ENCODE data around the gene SERPINB1.
A peak's percentile ranks its signal among the peaks of the same experiment; 100 is the strongest.

The SERPINB1 gene

GRCh38 chr6:2795956-2796355, 45.7 kb downstream of the SERPINB1 start:
- no peaks in the 10 kb centered on the region for H3K9me3 Mint-ChIP-seq
- no peak for DNase-seq
- H3K27ac Mint-ChIP-seq = no peak overlapping the region
- H3K4me3 Mint-ChIP-seq = no peak overlapping the region
- H3K36me3 Mint-ChIP-seq = peaks cover 4% of the 10 kb centered on the region
- H3K27me3 Mint-ChIP-seq = no peaks in the 10 kb centered on the region
- CTCF ChIA-PET = interaction anchor here (0.6 to 1.6 kb wide), 4 partner anchors 12 to 136 kb away, joined by 3 to 4 read pairs (median 4); partner anchors contain the start of gene SERPINB1
- peaks cover 43% of the 10 kb centered on the region for H3K4me1 Mint-ChIP-seq

DNA sequence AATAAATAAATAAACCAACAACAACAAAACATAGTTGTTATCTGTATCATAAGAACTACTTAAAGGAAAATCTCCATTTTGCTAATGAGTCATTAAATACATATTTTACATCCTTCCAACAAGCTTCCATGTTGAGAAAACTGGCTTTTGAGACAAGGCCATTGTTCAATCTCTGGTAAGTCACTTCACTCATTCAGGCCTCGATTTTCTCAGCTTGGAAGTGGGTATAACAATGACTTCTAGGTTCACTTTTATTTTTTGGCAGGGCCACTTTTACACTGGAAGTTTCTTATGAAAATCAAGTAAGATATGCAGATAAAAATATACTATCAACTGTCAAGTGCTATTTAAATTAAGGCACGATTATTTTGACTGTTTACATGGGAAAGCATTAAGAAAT, 46.5 kb downstream of the SERPINB1 start:
- peaks cover 41% of the 10 kb centered on the region for H3K4me1 Mint-ChIP-seq
- H3K36me3 Mint-ChIP-seq = peaks cover 4% of the 10 kb centered on the region
- H3K4me3 Mint-ChIP-seq = no peak overlapping the region
- H3K27me3 Mint-ChIP-seq = no peaks in the 10 kb centered on the region
- H3K27ac Mint-ChIP-seq = no peak overlapping the region
- H3K9me3 Mint-ChIP-seq = no peaks in the 10 kb centered on the region
- CTCF ChIA-PET = interaction anchor here (0.7 to 1.1 kb wide), 5 partner anchors 11 to 62 kb away, joined by 3 read pairs; partner anchors contain the start of gene SERPINB1
- no peak for DNase-seq

- Mint-ChIP-seq H3K27me3 (no peaks in the 10 kb centered on the region), H3K4me1 (peaks cover 37% of the 10 kb centered on the region), H3K27ac (peak overlapping the region; percentile 85), H3K36me3 (peaks cover 4% of the 10 kb centered on the region), H3K9me3 (no peaks in the 10 kb centered on the region), H3K4me3 (no peak overlapping the region)
- CTCF ChIA-PET = interaction anchor here (0.7 to 2.2 kb wide), 8 partner anchors 11 to 195 kb away, joined by 3 to 19 read pairs (median 4); partner anchors contain the start of gene SERPINB1
- DNase-seq = no peak
Measured at GRCh38 chr6:2794171-2794730, 47.4 kb downstream of the SERPINB1 start.

- Mint-ChIP-seq H3K4me3 (peak overlapping the region; percentile 7), H3K27ac (peak overlapping the region; percentile 85), H3K36me3 (peaks cover 4% of the 10 kb centered on the region), H3K9me3 (no peaks in the 10 kb centered on the region), H3K27me3 (no peaks in the 10 kb centered on the region), H3K4me1 (peaks cover 37% of the 10 kb centered on the region)
- DNase-seq = peak; percentile 41
- CTCF ChIA-PET = interaction anchor here (0.7 to 2.2 kb wide), 8 partner anchors 10 to 196 kb away, joined by 3 to 19 read pairs (median 4); partner anchors contain the start of gene SERPINB1
Measured at GRCh38 chr6:2793534-2794151, 48.0 kb downstream of the SERPINB1 start.

DNA sequence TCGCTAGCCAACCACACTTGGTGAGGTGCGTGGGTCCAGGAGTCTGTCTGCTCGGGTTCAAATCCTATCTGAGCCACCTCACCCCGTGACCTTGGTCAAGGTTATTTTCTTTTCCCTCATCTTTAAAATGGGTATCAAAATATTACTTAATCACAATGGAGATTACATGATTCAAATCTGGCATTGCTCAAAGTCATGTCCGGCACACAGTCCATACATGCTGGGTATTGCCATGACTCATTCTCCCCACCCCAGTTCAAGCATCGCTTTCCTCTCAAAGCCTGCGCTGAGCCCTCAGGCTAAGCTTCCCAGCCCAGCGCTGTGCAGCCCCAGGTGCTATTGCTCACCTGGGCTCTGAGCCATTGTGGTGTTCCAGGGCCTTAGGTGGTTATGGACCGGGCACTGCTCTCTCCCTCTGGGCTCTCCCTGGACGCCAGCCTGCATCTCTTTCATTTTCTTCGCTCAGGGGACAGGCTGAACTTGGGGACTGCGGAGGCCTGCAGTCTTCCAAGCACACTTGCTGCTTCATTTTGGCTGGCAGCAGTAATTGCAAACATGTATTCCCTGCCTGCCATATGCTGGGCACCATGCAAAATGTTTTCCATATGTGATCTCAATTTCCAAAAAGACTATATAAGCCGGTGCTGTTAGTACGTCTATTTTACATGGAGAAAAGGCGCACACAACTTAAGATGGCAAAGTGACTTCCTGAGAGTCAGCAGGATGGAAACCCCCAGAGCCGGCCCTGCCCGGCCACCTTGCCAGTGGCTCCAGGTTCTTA, 49.1 kb downstream of the SERPINB1 start:
- Mint-ChIP-seq H3K36me3 (peaks cover 9% of the 10 kb centered on the region), H3K4me1 (peaks cover 32% of the 10 kb centered on the region), H3K9me3 (no peaks in the 10 kb centered on the region), H3K4me3 (no peak overlapping the region), H3K27ac (peak overlapping the region; percentile 64), H3K27me3 (no peaks in the 10 kb centered on the region)
- DNase-seq = no peak
- CTCF ChIA-PET = interaction anchor here (1.0 to 3.0 kb wide), 20 partner anchors 7 to 205 kb away, joined by 3 to 65 read pairs (median 8); partner anchors contain the start of gene SERPINB1

- Mint-ChIP-seq H3K9me3 (no peaks in the 10 kb centered on the region), H3K36me3 (peaks cover 13% of the 10 kb centered on the region), H3K27me3 (no peaks in the 10 kb centered on the region), H3K4me1 (peaks cover 32% of the 10 kb centered on the region), H3K27ac (no peak overlapping the region), H3K4me3 (no peak overlapping the region)
- CTCF ChIA-PET = interaction anchor here (0.6 to 3.0 kb wide), 43 partner anchors 8 to 266 kb away, joined by 3 to 65 read pairs (median 5); partner anchors contain the start of gene SERPINB1
- no peak for DNase-seq
Measured at GRCh38 chr6:2791450-2791974, 50.2 kb downstream of the SERPINB1 start.

- peaks cover 32% of the 10 kb centered on the region for H3K4me1 Mint-ChIP-seq
- H3K9me3 Mint-ChIP-seq = no peaks in the 10 kb centered on the region
- CTCF ChIA-PET = interaction anchor here (0.5 to 3.0 kb wide), 44 partner anchors 8 to 267 kb away, joined by 3 to 65 read pairs (median 5); partner anchors contain the start of gene SERPINB1
- no peak overlapping the region for H3K4me3 Mint-ChIP-seq
- no peak overlapping the region for H3K27ac Mint-ChIP-seq
- no peaks in the 10 kb centered on the region for H3K27me3 Mint-ChIP-seq
- H3K36me3 Mint-ChIP-seq = peaks cover 18% of the 10 kb centered on the region
- peak; percentile 76 for DNase-seq
Measured at GRCh38 chr6:2790588-2791449, 50.8 kb downstream of the SERPINB1 start.

DNA sequence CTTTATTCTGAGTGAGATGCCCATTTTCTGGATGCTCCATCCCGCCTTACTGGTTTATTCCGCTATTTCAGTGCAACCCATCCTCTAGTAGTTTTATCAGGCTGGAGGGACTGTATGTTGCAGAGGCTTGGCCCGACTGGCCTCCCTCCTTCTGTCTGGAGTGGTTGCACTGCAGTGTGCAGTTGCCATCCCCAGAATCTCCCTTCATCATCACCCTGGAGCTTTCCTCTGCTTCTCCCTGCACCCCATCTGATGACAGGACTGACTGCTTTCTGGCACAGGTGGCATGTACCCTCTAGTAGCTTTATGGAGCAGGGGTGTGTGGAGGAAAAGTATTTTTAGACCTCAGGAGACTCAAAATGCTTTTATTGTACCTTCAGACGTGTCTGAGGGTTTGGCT, 55.4 kb downstream of the SERPINB1 start:
- Mint-ChIP-seq H3K4me1 (peaks cover 10% of the 10 kb centered on the region), H3K27me3 (no peaks in the 10 kb centered on the region), H3K9me3 (no peaks in the 10 kb centered on the region), H3K4me3 (no peak overlapping the region), H3K36me3 (peaks cover 28% of the 10 kb centered on the region), H3K27ac (no peak overlapping the region)
- DNase-seq = no peak
- CTCF ChIA-PET = no interaction called here

- no peak for DNase-seq
- Mint-ChIP-seq H3K36me3 (peaks cover 37% of the 10 kb centered on the region), H3K27ac (no peak overlapping the region), H3K9me3 (no peaks in the 10 kb centered on the region), H3K4me1 (peaks cover 8% of the 10 kb centered on the region), H3K27me3 (no peaks in the 10 kb centered on the region), H3K4me3 (no peak overlapping the region)
- CTCF ChIA-PET = interaction anchor here (2.8 kb wide), 1 partner anchor 18 kb away, joined by 20 read pairs; the partner anchor contains the start of gene WRNIP1
Measured at GRCh38 chr6:2784930-2785329, 56.7 kb downstream of the SERPINB1 start.

- DNase-seq = no peak
- H3K27ac Mint-ChIP-seq = no peak overlapping the region
- no peaks in the 10 kb centered on the region for H3K9me3 Mint-ChIP-seq
- H3K27me3 Mint-ChIP-seq = no peaks in the 10 kb centered on the region
- peaks cover 8% of the 10 kb centered on the region for H3K4me1 Mint-ChIP-seq
- H3K4me3 Mint-ChIP-seq = no peak overlapping the region
- CTCF ChIA-PET = interaction anchor here (0.6 to 2.8 kb wide), 5 partner anchors 10 to 63 kb away, joined by 3 to 20 read pairs (median 3); partner anchors contain the start of genes SERPINB1 and WRNIP1
- peaks cover 43% of the 10 kb centered on the region for H3K36me3 Mint-ChIP-seq
Measured at GRCh38 chr6:2784061-2784460, 57.6 kb downstream of the SERPINB1 start.

GRCh38 chr6:2783188-2783963, 58.3 kb downstream of the SERPINB1 start:
- H3K27me3 Mint-ChIP-seq = no peaks in the 10 kb centered on the region
- H3K4me1 Mint-ChIP-seq = peaks cover 8% of the 10 kb centered on the region
- CTCF ChIA-PET = interaction anchor here (0.9 to 2.8 kb wide), 6 partner anchors 8 to 64 kb away, joined by 3 to 20 read pairs (median 4); partner anchors contain the start of genes SERPINB1 and WRNIP1
- DNase-seq = no peak
- H3K27ac Mint-ChIP-seq = no peak overlapping the region
- no peak overlapping the region for H3K4me3 Mint-ChIP-seq
- peaks cover 45% of the 10 kb centered on the region for H3K36me3 Mint-ChIP-seq
- no peaks in the 10 kb centered on the region for H3K9me3 Mint-ChIP-seq

- peaks cover 47% of the 10 kb centered on the region for H3K36me3 Mint-ChIP-seq
- peaks cover 8% of the 10 kb centered on the region for H3K4me1 Mint-ChIP-seq
- CTCF ChIA-PET = interaction anchor here (1.0 to 2.8 kb wide), 4 partner anchors 9 to 58 kb away, joined by 4 to 20 read pairs (median 4); partner anchors contain the start of genes SERPINB1 and WRNIP1
- no peak overlapping the region for H3K4me3 Mint-ChIP-seq
- H3K27me3 Mint-ChIP-seq = no peaks in the 10 kb centered on the region
- no peaks in the 10 kb centered on the region for H3K9me3 Mint-ChIP-seq
- no peak overlapping the region for H3K27ac Mint-ChIP-seq
- no peak for DNase-seq
Measured at GRCh38 chr6:2782825-2783187, 58.9 kb downstream of the SERPINB1 start.
